PC-9 (cell line): ENCODE data around the gene SLC8A2.

Experiments
- EZH2 ChIP-seq: fragments of 200-600 bp; sonication (generic); IDR thresholded peaks from 2 replicates; pipeline ENCODE4 v1.8.0; 2017; ENCODE audit warnings: antibody characterized with exemption, low read depth
- TF ChIP-seq, protein P1 (sequence below): fragments of 200-600 bp; sonication (generic); conservative IDR thresholded peaks from 2 replicates; pipeline ENCODE4 v1.6.1; 2017; ENCODE audit warnings: mixed run types, antibody characterized with exemption, mild to moderate bottlenecking, moderate library complexity

DNA sequence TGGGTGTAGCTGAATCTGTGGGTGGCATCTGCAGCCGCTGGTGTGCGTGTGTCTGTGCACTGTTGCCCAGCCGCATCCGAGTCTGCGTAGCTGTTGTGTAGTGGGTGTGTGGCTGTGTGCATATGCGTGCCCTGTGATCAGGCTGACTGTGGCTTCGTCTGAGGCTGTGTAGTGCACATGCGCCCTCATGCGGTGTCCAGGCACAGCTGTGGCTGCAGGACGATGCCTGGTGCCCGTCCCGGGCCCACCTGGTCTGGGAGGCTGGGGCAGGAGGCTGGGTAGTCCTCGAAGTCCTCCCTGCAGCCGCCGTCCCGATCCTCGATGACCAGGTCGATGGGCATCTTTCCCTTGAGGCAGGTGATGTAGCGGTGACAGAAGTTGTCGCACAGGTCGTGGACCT is 57.2 kb downstream of the SLC8A2 start:
- TF ChIP-seq, protein P1, sequence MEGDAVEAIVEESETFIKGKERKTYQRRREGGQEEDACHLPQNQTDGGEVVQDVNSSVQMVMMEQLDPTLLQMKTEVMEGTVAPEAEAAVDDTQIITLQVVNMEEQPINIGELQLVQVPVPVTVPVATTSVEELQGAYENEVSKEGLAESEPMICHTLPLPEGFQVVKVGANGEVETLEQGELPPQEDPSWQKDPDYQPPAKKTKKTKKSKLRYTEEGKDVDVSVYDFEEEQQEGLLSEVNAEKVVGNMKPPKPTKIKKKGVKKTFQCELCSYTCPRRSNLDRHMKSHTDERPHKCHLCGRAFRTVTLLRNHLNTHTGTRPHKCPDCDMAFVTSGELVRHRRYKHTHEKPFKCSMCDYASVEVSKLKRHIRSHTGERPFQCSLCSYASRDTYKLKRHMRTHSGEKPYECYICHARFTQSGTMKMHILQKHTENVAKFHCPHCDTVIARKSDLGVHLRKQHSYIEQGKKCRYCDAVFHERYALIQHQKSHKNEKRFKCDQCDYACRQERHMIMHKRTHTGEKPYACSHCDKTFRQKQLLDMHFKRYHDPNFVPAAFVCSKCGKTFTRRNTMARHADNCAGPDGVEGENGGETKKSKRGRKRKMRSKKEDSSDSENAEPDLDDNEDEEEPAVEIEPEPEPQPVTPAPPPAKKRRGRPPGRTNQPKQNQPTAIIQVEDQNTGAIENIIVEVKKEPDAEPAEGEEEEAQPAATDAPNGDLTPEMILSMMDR, result peak; percentile 69
- TF ChIP-seq EZH2, result no peak
